GM12878 (cell line): ENCODE measurements around the gene CLEC1A. TPM values are rescaled to one million over a fixed set of nuclear protein-coding genes. Genes with fewer than 3 reads are reported as not detected.

ENCODE experiments used
- ATAC-seq: fragments of 200-7000 bp; cut with Tn5 transposase; 3 replicates; pipeline ENCODE4 v1.9.1; 2020; ENCODE audit warnings: mild to moderate bottlenecking, moderate library complexity
- BruUV-seq: library from RNA; stranded (reverse); fragments of 400-500 nt; replicated peaks from 2 replicates; lab custom pipeline; 2021; lab: Mats Ljungman, UMichigan
- CTCF ChIA-PET: fragments of 300-600 bp; sonication (Branson Sonifier 250); formaldehyde crosslinking; extraction: SDS; loops from one replicate; lab custom pipeline; 2021; ENCODE audit warnings: inconsistent platforms; lab: Yijun Ruan, JAX
- POLR2A ChIA-PET: fragments of 350-600 bp; formaldehyde crosslinking; extraction: SDS; loops from one replicate; lab custom pipeline; 2021; ENCODE audit warnings: inconsistent platforms; lab: Charles Lee
- RAD21 ChIA-PET: fragments of 300-600 bp; sonication (Branson Sonifier 250); formaldehyde crosslinking; loops from one replicate; lab custom pipeline; 2023; ENCODE audit warnings: antibody characterized with exemption; ENCODE audit not compliant: unreplicated experiment; lab: Charles Lee
- SMC1A ChIA-PET: fragments of 300-600 bp; sonication (Branson Sonifier 250); formaldehyde crosslinking; loops from one replicate; lab custom pipeline; 2023; ENCODE audit not compliant: unreplicated experiment, uncharacterized antibody; lab: Charles Lee
- DNase-seq: peaks from one replicate; pipeline ENCODE4 v3.0.0-alpha.2; 2011; ENCODE audit warnings: low read depth, low spot score
- FAIRE-seq: peaks from 3 replicates; lab custom pipeline; 2011; peaks lifted over from hg19 to GRCh38; lab: Jason Lieb, UNC
- H2AFZ ChIP-seq: 2 replicates; pipeline ENCODE4 v1.6.0; 2011; ENCODE audit warnings: low read depth, low read length, control low read depth; ENCODE audit not compliant: control insufficient read depth
- H3K27ac ChIP-seq: 2 replicates; pipeline ENCODE4 v1.5.1; 2011; ENCODE audit warnings: control low read depth; ENCODE audit not compliant: control insufficient read depth, insufficient read depth
- H3K27me3 ChIP-seq, 2 experiments: replicated peaks in 1 of 2; 2 replicates each; pipeline versions ENCODE4 v1.6.0 to v1.6.1; 2011; ENCODE audit warnings: low read length in 1 of 2; ENCODE audit not compliant: control insufficient read depth in 2 of 2, insufficient read depth in 2 of 2
- H3K36me3 ChIP-seq, 2 experiments: 2 replicates each; pipeline ENCODE4 v1.5.1; 2011; ENCODE audit warnings: low read length in 1 of 2; ENCODE audit not compliant: control insufficient read depth in 2 of 2, insufficient read depth in 2 of 2
- H3K4me1 ChIP-seq: 2 replicates; pipeline ENCODE4 v1.6.1; 2011; ENCODE audit warnings: mild to moderate bottlenecking, low read length, moderate library complexity, mixed read lengths; ENCODE audit not compliant: control insufficient read depth, insufficient read depth
- H3K4me2 ChIP-seq: 2 replicates; pipeline ENCODE4 v1.6.0; 2011; ENCODE audit warnings: control low read depth; ENCODE audit not compliant: control insufficient read depth, insufficient read depth
- H3K4me3 ChIP-seq: fragments of 200-600 bp; sonication (generic); 2 replicates; pipeline ENCODE4 v1.5.1; 2016
- H3K79me2 ChIP-seq: 2 replicates; pipeline ENCODE4 v1.6.0; 2011; ENCODE audit warnings: low read length; ENCODE audit not compliant: control insufficient read depth, insufficient read depth
- H3K9ac ChIP-seq: 2 replicates; pipeline ENCODE4 v1.8.0; 2011; ENCODE audit warnings: low read length, control low read depth, mixed read lengths; ENCODE audit not compliant: control insufficient read depth, insufficient read depth
- H3K9me3 ChIP-seq: replicated peaks from 3 replicates; pipeline ENCODE4 v1.5.1; 2011; ENCODE audit warnings: mild to moderate bottlenecking, low read length; ENCODE audit not compliant: control insufficient read depth, insufficient read depth
- H4K20me1 ChIP-seq: 2 replicates; pipeline ENCODE4 v1.6.0; 2011; ENCODE audit not compliant: control insufficient read depth, insufficient read depth
- ASH2L ChIP-seq: fragments of 300-600, 200-600 bp; sonication (generic); IDR thresholded peaks from 2 replicates; pipeline ENCODE4 v1.6.1; 2017; ENCODE audit warnings: low read depth, mild to moderate bottlenecking, borderline replicate concordance
- CEBPB ChIP-seq, 2 experiments: fragments of 150-350 bp in 1 of 2; IDR thresholded peaks; 2 replicates each; pipeline ENCODE4 v1.6.1; 2012 to 2014; ENCODE audit warnings: low read depth in 2 of 2, low read length in 2 of 2, borderline replicate concordance in 1 of 2, inconsistent platforms in 1 of 2
- MAX ChIP-seq: IDR thresholded peaks from 2 replicates; pipeline ENCODE4 v1.6.1; 2012; ENCODE audit warnings: low read depth, low read length, improper control_type of control experiment
- NR2F1 ChIP-seq: fragments of 450-650 bp; conservative IDR thresholded peaks from 2 replicates; pipeline ENCODE4 v1.6.1; 2017; ENCODE audit warnings: mild to moderate bottlenecking
- PRDM15 ChIP-seq: fragments of 450-650 bp; formaldehyde crosslinking; IDR thresholded peaks from 2 replicates; pipeline ENCODE4 v1.4.0; 2020; ENCODE audit warnings: mild to moderate bottlenecking, moderate library complexity
- RUNX3 ChIP-seq: IDR thresholded peaks from 2 replicates; pipeline ENCODE4 v1.6.1; 2012; ENCODE audit warnings: low read length, inconsistent platforms
- ZBTB4 ChIP-seq: fragments of 450-650 bp; formaldehyde crosslinking; IDR thresholded peaks from 2 replicates; pipeline ENCODE4 v1.4.0; 2022; ENCODE audit warnings: mild to moderate bottlenecking, moderate library complexity
- WGBS: methylation state at CpG from one replicate; pipeline ENCODE4 v1.1.6; 2016; ENCODE audit warnings: low lambda C conversion rate; ENCODE audit not compliant: insufficient replicate concordance, insufficient coverage; ENCODE audit errors: missing lambda C conversion rate; 5-methylcytosine and 5-hydroxymethylcytosine counted together
- in situ Hi-C: fragments of 300-500 bp; cut with MboI; formaldehyde crosslinking; loops from 9 replicates; pipeline ENCODE4 v1.14.3; 2018; ENCODE audit warnings: mixed read lengths
- intact Hi-C: fragments of 100-400 bp; cut with micrococcal nuclease; formaldehyde crosslinking; loops from one replicate; pipeline ENCODE4 v1.14.2; 2022; ENCODE audit not compliant: unreplicated experiment
- polyA plus RNA-seq, 11 experiments: library from polyadenylated mRNA; depleted of rRNA in 4 of 11; unstranded in 6 of 11; stranded (reverse) in 5 of 11; fragments of >200 nt; fragmentation: Nextera tagmentation in 4 of 11; fragmentation: Illumina TruSeq in 1 of 11; extraction: Ambion mirVana in 4 of 11; extraction: Trizol in 1 of 11; gene quantifications; 1 replicate in 1 of 11; 2 replicates in 10 of 11; pipeline versions ENCODE4 v1.2.1 to v1.2.3, GENCODE V29; 2011 to 2016; ENCODE audit warnings: inconsistent platforms in 2 of 11, missing spikeins in 2 of 11, low read depth in 1 of 11
- total RNA-seq, 4 experiments: library from RNA; depleted of rRNA in 3 of 4; stranded (reverse); fragments of >200 nt in 3 of 4; fragmentation: Illumina TruSeq in 1 of 4; extraction: Trizol in 1 of 4; gene quantifications; 2 replicates each; pipeline versions ENCODE4 v1.2.1 to v1.2.3, GENCODE V29; 2013 to 2021

The CLEC1A gene
- total and polyA plus RNA-seq, 10 of the 15 experiments (the other 5 are each of a cell fraction or from before 2014, with no cell fraction given): not detected

GRCh38 chr12:10067942-10068341, 30.8 kb downstream of the CLEC1A start (continued):
- TF ChIP-seq NR2F1: no peak
- no peak for TF ChIP-seq PRDM15
- TF ChIP-seq CEBPB (IDR thresholded peaks at IDR 0.05; ENCODE audit: borderline replicate concordance in 1 of 2, low read depth in 2 of 2, low read length in 2 of 2): no peak
- no peak for TF ChIP-seq MAX
- TF ChIP-seq ASH2L: no peak
- TF ChIP-seq RUNX3: no peak

GRCh38 chr12:10067264-10067663, 31.5 kb downstream of the CLEC1A start:
- POLR2A ChIA-PET: no interaction called here
- Histone ChIP-seq H3K79me2 (no peaks in the 10 kb centered on the region), H3K9me3 (no peaks in the 10 kb centered on the region), H3K36me3 (no peaks in the 10 kb centered on the region), H3K9ac (no peak overlapping the region), H3K4me2 (no peak overlapping the region), H2AFZ (no peak overlapping the region), H3K27me3 (no peaks in the 10 kb centered on the region; a peak in 1 of 4 replicates), H3K27ac (no peak overlapping the region), H3K4me1 (peaks cover 9% of the 10 kb centered on the region), H3K4me3 (no peak overlapping the region), H4K20me1 (no peaks in the 10 kb centered on the region)
- WGBS: 41% methylated on average over 4 of the region's 4 CpGs
- no peak for DNase-seq
- in situ Hi-C loops: no loop called here
- no peak for FAIRE-seq
- TF ChIP-seq ZBTB4 (CRISPR knock-in tag): no peak
- intact Hi-C loops: no loop called here
- no TSS peak for BruUV-seq
- SMC1A ChIA-PET: no interaction called here
- RAD21 ChIA-PET: no interaction called here
- CTCF ChIA-PET: interaction anchor here (0.8 kb wide), 1 partner anchor 17 kb away, joined by 3 read pairs; no protein-coding TSS in a partner anchor
- ATAC-seq: no peak
